ENCODE data around the gene KLHL35.
"Not testable (repeated sequence)": the region's sequence is repeated elsewhere in the genome, so short reads cannot be mapped to it uniquely, and the experiment has no call there.

KLHL35 gene

DNA sequence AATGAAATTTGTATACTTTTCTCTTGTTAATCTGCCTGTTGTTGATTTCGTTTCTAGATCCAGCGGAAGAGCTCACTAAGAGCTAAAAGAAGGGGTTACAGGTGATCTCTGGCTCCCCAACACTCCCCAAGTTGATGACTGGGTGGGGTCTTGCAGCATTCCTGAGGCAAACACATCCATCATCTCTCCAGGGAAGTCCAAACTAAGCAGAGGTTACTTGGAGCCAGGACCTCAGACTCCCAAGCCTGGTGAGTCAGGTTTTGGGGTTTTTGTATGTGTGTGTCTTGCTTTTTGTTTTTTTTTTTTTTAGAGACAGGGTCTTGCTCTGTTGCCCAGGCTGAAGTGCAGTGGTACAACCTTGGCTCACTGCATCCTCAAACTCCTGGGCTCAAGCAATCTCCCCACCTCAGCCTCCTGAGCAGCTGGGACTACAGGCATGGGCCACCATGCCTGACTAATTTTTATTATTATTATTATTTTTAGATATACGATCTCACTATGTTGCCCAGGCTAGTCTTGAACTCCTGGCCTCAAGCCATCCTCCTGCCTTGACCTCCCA lies 45.2 kb downstream of the KLHL35 start:
- no peak for DNase-seq

DNA sequence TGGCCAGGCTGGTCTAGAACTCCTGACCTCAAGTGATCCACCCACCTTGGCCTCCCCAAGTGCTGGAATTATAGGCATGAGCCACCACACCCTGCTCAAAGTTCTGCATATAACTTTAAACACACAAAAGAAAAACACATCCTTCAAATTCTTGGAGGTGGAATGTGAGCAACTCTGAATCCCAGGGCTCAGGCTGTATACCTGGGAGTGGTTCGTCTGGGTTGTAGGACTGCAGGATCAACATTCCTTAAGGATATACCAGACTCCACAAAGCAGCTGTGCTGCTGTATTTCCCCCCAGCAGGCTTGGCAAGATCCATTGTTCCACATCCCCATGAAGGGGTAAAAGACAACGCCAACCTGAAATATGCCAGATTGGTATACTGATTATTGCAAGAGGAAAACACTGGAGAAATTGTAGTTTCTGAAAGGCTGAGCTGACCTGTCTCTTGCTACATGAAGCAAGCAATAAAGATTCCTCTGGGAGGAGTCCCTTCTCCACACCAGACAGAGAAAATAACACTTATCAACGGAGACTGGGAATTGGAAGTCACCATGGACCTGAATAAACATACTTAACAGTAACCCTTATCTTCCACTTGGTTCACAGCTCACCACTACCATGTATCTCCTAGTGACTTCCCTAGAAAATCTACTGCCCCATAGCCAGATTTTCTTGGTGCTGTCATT lies 45.9 kb downstream of the KLHL35 start:
- DNase-seq = peak; percentile 41

DNA sequence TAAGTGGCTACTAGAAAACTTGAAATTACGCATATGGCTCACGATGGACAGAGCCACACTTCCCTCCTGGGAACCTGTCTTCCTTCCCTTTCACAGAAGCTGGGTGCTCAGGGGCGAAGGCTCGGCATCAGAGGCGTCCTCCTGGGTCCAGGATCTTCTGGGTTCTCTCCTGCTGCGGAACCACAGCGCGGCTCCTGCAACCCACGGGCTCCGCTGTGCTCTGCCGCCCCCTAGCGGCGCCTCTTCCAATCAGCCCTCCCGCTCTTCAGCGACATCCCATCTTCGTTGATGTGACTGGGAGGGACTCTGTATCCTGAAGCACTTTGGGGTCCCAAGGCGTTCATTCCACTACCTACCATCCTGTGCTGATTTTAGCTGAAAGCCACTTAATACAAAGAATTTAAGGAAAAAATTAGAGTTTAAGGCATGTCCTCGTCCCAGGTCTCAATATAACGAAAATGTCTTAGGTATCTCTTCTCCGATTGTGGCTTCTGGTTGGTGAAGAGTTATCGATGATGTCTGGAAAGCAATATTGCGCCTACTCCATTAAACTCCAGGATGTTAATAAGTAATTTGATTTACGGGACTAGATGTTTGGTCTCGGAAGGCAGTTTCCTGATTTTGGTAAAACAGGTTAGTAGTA lies 48.4 kb downstream of the KLHL35 start:
- peak; percentile 46 for DNase-seq

DNA sequence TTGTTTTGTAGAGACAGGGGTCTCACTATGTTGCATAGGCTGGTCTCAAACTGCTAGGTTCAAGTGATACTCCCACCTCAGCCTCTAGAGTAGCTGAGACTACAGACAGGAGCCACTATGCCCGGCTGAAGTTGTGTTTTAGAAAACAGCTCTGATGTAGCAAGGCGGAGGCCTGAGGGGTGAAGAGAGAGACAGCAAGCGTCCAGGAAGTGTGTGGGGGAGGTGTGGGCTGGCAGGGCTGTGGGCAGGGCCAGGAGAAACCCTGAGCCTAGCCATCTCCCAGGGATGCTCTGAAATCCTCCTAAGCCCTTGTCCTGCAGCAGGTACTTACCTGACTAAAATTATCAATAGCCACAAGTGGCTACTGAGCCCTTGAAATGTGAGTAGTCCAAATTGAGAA lies 49.8 kb downstream of the KLHL35 start:
- DNase-seq = no peak

DNA sequence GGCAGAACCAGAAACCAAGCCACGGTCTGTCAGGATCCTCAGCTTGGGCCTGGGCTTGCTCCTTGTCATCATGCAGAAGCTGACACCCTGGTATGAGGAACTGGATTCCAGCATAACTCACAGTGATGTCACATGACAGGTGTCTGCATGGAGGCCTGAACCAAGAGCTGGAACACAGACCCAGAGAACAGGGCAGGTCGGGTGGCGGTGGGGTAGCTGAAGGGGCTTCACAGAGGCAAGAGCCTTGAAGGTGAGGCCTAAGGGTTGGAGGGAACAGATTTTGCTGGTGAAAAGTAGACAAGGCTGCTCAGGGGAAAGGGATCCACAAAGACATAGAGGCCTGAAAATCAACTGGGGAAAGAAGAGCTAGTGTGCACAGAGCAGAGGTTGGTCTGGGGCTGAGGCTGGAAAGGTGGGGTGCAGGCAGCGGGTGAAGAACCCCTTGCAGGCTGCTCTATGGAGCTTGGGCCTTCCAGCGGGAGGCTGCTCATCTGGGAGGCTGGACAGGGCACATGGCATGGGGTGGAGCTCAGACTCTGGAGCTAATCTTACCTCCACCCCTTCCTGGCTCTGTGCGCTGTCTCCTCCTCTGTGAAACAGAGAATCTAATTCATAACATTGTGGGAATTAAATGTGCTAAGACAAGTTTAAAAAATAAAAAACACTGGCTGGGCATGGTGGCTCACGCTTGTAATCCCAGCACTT lies 52.1 kb downstream of the KLHL35 start:
- no peak for DNase-seq

DNA sequence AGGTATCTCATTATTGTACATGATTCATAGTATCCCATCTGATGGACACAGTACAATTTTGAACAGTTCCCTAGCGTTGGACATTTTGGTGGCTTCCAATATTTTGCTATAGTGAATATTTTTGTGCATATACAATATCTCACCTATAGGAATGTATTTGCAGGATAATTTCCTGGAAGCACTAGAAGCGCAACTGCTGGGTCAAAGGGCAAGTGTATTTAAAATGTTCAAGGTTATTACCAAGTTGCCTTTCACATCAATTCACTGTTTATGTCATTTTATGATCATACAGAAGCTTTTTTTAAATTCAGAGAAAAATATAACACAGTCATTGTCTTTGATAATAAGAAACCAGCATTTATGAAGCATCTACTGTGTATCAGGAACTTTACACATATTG lies 52.8 kb downstream of the KLHL35 start:
- no peak for DNase-seq

DNA sequence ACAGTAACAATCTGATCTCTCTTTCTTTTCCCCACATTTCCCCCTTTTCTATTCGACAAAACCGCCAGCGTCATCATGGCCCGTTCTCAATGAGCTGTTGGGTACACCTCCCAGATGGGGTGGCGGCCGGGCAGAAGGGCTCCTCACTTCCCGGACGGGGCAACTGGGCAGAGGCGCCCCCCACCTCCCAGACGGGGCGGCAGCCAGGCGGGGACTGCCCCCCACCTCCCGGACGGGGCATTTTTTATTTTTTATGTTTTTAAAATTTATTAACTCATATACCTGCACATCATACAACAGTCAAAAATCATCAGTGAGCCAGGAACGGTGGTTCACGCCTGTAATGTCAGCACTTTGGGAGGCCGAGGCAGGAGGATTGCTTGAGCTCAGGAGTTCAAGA lies 54.2 kb downstream of the KLHL35 start:
- not testable (repeated sequence) for DNase-seq

DNA sequence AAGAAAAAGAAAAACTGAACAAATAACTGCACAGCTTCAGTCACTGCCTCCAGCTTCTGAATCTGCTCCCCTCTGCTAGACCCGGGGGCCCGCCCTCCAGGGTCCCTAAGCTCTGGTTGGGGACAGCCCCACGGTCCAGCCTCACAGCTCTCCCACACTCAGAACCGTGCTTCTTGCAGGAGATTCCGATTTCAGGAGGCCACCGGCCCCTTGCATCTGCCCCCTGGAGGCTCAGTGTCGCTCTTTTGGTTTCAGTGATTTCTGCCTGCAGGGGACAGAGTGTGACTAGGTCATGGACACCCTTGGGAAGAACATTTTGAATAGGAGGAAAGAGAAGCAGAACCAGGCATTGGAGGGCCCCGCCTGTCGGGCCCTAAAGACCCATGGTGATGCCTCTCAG lies 56.8 kb downstream of the KLHL35 start:
- no peak for DNase-seq

DNA sequence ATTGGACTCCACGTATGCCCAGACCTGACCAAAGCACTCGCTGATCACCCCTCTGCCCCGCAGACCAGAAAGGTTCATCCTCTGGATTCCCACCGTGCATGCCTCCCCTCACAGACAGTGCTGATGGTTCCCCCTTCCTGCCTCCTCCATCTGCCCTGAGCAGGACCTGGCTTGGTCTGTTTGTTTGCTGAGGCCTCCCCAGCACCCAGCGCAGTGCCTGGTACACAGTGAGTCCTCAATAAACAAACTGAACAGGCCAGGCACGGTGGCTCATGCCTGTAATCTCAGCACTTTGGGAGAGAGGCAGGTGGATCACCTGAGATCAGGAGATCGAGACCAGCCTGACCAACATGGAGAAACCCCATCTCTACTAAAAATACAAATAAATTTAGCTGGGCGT lies 57.4 kb downstream of the KLHL35 start:
- DNase-seq = no peak

DNA sequence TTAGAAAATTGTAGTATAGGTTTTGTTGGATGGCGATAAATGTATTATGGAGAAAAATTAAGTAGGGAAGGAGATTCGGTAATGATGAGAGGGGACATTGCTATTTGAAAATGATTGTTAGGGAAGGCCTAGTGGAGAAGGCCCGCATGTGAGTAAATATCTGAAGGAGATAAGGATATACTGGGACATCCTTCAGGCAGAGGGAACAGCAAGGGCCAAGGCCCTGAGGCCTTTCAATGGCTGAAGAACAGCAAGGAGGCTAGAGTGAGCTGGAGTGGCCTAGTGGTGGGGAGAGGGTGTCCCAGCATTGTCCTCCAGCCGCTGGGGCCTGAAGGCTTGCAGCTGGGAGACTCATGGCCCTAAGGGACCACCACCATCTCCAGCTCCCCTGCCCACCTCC lies 58.4 kb downstream of the KLHL35 start:
- no peak for DNase-seq

DNA sequence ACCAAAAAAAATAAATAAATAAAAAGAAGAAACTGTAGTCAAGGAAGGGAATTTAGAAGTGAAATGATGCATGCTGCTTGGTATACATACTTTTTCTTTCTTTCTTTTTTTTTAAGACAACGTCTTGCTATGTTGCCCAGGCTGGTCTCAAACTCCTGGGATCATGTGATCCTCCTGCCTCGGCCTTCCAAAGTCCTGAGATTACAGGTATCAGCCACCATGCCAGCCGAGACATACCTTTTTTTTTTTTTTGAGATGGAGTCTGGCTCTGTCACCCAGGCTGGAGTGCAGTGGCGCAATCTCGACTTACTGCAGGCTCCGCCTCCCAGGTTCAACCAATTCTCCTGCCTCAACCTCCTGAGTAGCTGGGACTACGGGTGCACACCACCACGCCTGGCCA lies 59.8 kb downstream of the KLHL35 start:
- no peak for DNase-seq
